Transverse colon (tissue), 3 donors: ENCODE results near the gene SEC61B.

Experiments used
- POLR2A ChIP-seq: fragments of 450-650 bp; IDR thresholded peaks from one replicate; pipeline ENCODE4 v1.6.1; 2016; ENCODE audit warnings: antibody characterized with exemption, mild to moderate bottlenecking, moderate library complexity
- TF ChIP-seq, protein P1 (sequence below), 5 experiments: fragments of 200-600 bp in 3 of 5; fragments of 450-650 bp in 2 of 5; sonication (generic) in 3 of 5; IDR thresholded peaks; 1 replicate in 2 of 5; 2 replicates in 3 of 5; pipeline ENCODE4 v1.5.1; 2016 to 2017; ENCODE audit warnings: antibody characterized with exemption in 5 of 5, inconsistent platforms in 3 of 5, mild to moderate bottlenecking in 2 of 5, moderate library complexity in 1 of 5

GRCh38 chr9:99189186-99189585 is 32.9 kb upstream of the SEC61B start:
- TF ChIP-seq, protein P1, sequence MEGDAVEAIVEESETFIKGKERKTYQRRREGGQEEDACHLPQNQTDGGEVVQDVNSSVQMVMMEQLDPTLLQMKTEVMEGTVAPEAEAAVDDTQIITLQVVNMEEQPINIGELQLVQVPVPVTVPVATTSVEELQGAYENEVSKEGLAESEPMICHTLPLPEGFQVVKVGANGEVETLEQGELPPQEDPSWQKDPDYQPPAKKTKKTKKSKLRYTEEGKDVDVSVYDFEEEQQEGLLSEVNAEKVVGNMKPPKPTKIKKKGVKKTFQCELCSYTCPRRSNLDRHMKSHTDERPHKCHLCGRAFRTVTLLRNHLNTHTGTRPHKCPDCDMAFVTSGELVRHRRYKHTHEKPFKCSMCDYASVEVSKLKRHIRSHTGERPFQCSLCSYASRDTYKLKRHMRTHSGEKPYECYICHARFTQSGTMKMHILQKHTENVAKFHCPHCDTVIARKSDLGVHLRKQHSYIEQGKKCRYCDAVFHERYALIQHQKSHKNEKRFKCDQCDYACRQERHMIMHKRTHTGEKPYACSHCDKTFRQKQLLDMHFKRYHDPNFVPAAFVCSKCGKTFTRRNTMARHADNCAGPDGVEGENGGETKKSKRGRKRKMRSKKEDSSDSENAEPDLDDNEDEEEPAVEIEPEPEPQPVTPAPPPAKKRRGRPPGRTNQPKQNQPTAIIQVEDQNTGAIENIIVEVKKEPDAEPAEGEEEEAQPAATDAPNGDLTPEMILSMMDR (IDR thresholded peaks at IDR 0.05): no peak
- no peak for TF ChIP-seq POLR2A
